Neural cell (in vitro differentiated cells): Measurements from ENCODE around the gene KDM4D. TPM values are rescaled to one million over a fixed set of nuclear protein-coding genes. Genes with fewer than 3 reads are reported as not detected.

Experiments used
- H2AFZ ChIP-seq: fragments of 200-600, 300-800 bp; sonication (generic), shearing (Covaris generic); 2 replicates; pipeline ENCODE4 v1.6.0; 2014; ENCODE audit warnings: low read depth, mild to moderate bottlenecking, antibody characterized with exemption, low read length, moderate library complexity
- H3F3A ChIP-seq: fragments of 200-600 bp; shearing (Covaris generic); 2 replicates; pipeline ENCODE4 v1.6.1; 2016; ENCODE audit warnings: mild to moderate bottlenecking, moderate library complexity, mixed read lengths, antibody characterized with exemption, low read length; ENCODE audit not compliant: insufficient read depth, poor library complexity, severe bottlenecking
- H3K27ac ChIP-seq: fragments of 200-600, 300-800 bp; sonication (generic), shearing (Covaris generic); 2 replicates; pipeline ENCODE4 v1.5.1; 2014; ENCODE audit warnings: mild to moderate bottlenecking, low read length, moderate library complexity
- H3K27me3 ChIP-seq: fragments of 300-800, 200-600 bp; sonication (generic), shearing (Covaris generic); 2 replicates; pipeline ENCODE4 v1.6.0; 2014; ENCODE audit warnings: mild to moderate bottlenecking, low read depth, low read length, moderate library complexity; ENCODE audit not compliant: insufficient read depth
- H3K36me3 ChIP-seq: fragments of 300-800, 200-600 bp; sonication (generic), shearing (Covaris generic); 2 replicates; pipeline ENCODE4 v1.5.1; 2014; ENCODE audit warnings: mild to moderate bottlenecking, antibody characterized with exemption, low read length, moderate library complexity; ENCODE audit not compliant: insufficient read depth
- H3K4me2 ChIP-seq: fragments of 300-800, 200-600 bp; sonication (generic), shearing (Covaris generic); 2 replicates; pipeline ENCODE4 v1.6.0; 2014; ENCODE audit warnings: mild to moderate bottlenecking, low read length
- H3K4me3 ChIP-seq: fragments of 300-800, 200-600 bp; sonication (generic), shearing (Covaris generic); 2 replicates; pipeline ENCODE4 v1.5.1; 2014; ENCODE audit warnings: mild to moderate bottlenecking, low read length, moderate library complexity
- H3K79me2 ChIP-seq: fragments of 200-600 bp; shearing (Covaris generic); replicated peaks from 2 replicates; pipeline ENCODE4 v1.6.0; 2014; ENCODE audit warnings: mild to moderate bottlenecking, low read length, moderate library complexity; ENCODE audit not compliant: insufficient read depth
- H3K9ac ChIP-seq: fragments of 300-800, 200-600 bp; sonication (generic), shearing (Covaris generic); 2 replicates; pipeline ENCODE4 v1.6.1; 2016; ENCODE audit warnings: mild to moderate bottlenecking, low read length, mixed read lengths
- H3K9me2 ChIP-seq: fragments of 200-600 bp; shearing (Covaris generic); 2 replicates; pipeline ENCODE4 v1.6.1; 2016; ENCODE audit warnings: mild to moderate bottlenecking, low read length, mixed read lengths; ENCODE audit not compliant: insufficient read depth
- H3K9me3 ChIP-seq: fragments of 200-600, 300-800 bp; sonication (generic), shearing (Covaris generic); 2 replicates; pipeline ENCODE4 v1.6.1; 2016; ENCODE audit warnings: mild to moderate bottlenecking, mixed run types, low read length, moderate library complexity, mixed read lengths
- H4K20me1 ChIP-seq: fragments of 200-600 bp; shearing (Covaris generic); 2 replicates; pipeline ENCODE4 v1.6.1; 2016; ENCODE audit warnings: mild to moderate bottlenecking, mixed run types; ENCODE audit not compliant: insufficient read depth
- EP300 ChIP-seq: fragments of 450-650 bp; conservative IDR thresholded peaks from 2 replicates; pipeline ENCODE4 v1.6.1; 2014; ENCODE audit warnings: antibody characterized with exemption, mild to moderate bottlenecking, moderate library complexity; ENCODE audit not compliant: poor library complexity, severe bottlenecking
- EZH2 ChIP-seq: fragments of 200-600, 300-800 bp; shearing (Covaris generic), sonication (generic); IDR thresholded peaks from 2 replicates; pipeline ENCODE4 v1.6.1; 2014; ENCODE audit warnings: antibody characterized with exemption, low read length, borderline replicate concordance, mild to moderate bottlenecking; ENCODE audit not compliant: insufficient read depth, poor library complexity, severe bottlenecking
- MXI1 ChIP-seq: fragments of 450-650 bp; conservative IDR thresholded peaks from 2 replicates; pipeline ENCODE4 v1.6.1; 2014; ENCODE audit warnings: antibody characterized with exemption, mild to moderate bottlenecking; ENCODE audit not compliant: poor library complexity, severe bottlenecking
- POLR2AphosphoS5 ChIP-seq: IDR thresholded peaks from 2 replicates; pipeline ENCODE4 v1.6.1; 2012
- RAD21 ChIP-seq: fragments of 450-650 bp; conservative IDR thresholded peaks from 2 replicates; pipeline ENCODE4 v1.6.1; 2014; ENCODE audit warnings: antibody characterized with exemption, mild to moderate bottlenecking, moderate library complexity
- REST ChIP-seq: IDR thresholded peaks from 2 replicates; pipeline ENCODE4 v1.6.1; 2012; ENCODE audit warnings: borderline replicate concordance
- SMC3 ChIP-seq: fragments of 450-650 bp; conservative IDR thresholded peaks from 2 replicates; pipeline ENCODE4 v1.6.1; 2014; ENCODE audit warnings: antibody characterized with exemption, mild to moderate bottlenecking, moderate library complexity; ENCODE audit not compliant: poor library complexity
- TAF1 ChIP-seq: IDR thresholded peaks from 2 replicates; pipeline ENCODE4 v1.6.1; 2012; ENCODE audit warnings: low read depth
- polyA plus RNA-seq: library from polyadenylated mRNA; depleted of rRNA; stranded (reverse); fragments of >200 nt; gene quantifications from 2 replicates; pipeline ENCODE4 v1.2.3, GENCODE V29; 2014
- TF ChIP-seq, protein P1 (sequence below): fragments of 450-650 bp; IDR thresholded peaks from 2 replicates; pipeline ENCODE4 v1.5.1; 2014; ENCODE audit warnings: antibody characterized with exemption, mild to moderate bottlenecking, moderate library complexity; ENCODE audit not compliant: poor library complexity, severe bottlenecking

KDM4D gene
- polyA plus RNA-seq, 1 donor from 2014 or later: 1.3 TPM

DNA sequence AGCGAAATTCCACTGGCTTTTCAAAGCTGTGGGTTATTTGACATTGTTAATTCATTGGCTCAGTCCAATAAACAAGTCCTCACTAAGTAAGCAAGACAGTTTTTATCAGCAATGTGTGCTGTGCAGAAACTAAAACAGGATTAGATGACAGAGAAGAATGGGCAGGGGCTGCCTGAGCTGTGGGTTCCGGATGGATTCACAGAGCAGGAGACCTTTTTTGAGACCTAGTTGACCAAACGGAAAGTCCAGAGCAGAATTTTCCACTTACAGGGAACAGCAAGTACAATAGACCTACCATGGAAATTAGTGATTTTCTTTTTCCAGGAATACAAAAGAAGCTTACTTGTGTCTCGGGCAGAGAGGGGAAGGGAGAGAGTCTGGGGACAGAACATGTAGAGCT lies 70.5 kb downstream of the KDM4D start:
- no peak for TF ChIP-seq EZH2
- TF ChIP-seq, protein P1, sequence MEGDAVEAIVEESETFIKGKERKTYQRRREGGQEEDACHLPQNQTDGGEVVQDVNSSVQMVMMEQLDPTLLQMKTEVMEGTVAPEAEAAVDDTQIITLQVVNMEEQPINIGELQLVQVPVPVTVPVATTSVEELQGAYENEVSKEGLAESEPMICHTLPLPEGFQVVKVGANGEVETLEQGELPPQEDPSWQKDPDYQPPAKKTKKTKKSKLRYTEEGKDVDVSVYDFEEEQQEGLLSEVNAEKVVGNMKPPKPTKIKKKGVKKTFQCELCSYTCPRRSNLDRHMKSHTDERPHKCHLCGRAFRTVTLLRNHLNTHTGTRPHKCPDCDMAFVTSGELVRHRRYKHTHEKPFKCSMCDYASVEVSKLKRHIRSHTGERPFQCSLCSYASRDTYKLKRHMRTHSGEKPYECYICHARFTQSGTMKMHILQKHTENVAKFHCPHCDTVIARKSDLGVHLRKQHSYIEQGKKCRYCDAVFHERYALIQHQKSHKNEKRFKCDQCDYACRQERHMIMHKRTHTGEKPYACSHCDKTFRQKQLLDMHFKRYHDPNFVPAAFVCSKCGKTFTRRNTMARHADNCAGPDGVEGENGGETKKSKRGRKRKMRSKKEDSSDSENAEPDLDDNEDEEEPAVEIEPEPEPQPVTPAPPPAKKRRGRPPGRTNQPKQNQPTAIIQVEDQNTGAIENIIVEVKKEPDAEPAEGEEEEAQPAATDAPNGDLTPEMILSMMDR: no peak
- TF ChIP-seq POLR2AphosphoS5: no peak
- no peak for TF ChIP-seq TAF1
- no peak for TF ChIP-seq REST
- no peak for TF ChIP-seq SMC3
- no peak for TF ChIP-seq RAD21
- TF ChIP-seq EP300: no peak
- TF ChIP-seq MXI1: no peak
- no peak overlapping the region for H3K4me3 ChIP-seq
- H3F3A ChIP-seq: no peaks in the 10 kb centered on the region
- no peaks in the 10 kb centered on the region for H3K27me3 ChIP-seq
- H4K20me1 ChIP-seq: no peaks in the 10 kb centered on the region
- H3K79me2 ChIP-seq: no peaks in the 10 kb centered on the region
- H3K9me3 ChIP-seq: no peaks in the 10 kb centered on the region
- no peak overlapping the region for H2AFZ ChIP-seq
- no peak overlapping the region for H3K4me2 ChIP-seq
- H3K27ac ChIP-seq: no peak overlapping the region
- H3K9me2 ChIP-seq: no peaks in the 10 kb centered on the region
- H3K9ac ChIP-seq: no peak overlapping the region
- H3K36me3 ChIP-seq: no peaks in the 10 kb centered on the region

- no peaks in the 10 kb centered on the region for H3K79me2 ChIP-seq
- no peak overlapping the region for H3K4me3 ChIP-seq
- H3K9ac ChIP-seq: no peak overlapping the region
- H4K20me1 ChIP-seq: no peaks in the 10 kb centered on the region
- H3K4me2 ChIP-seq: no peak overlapping the region
- no peaks in the 10 kb centered on the region for H3K27me3 ChIP-seq
- TF ChIP-seq EZH2 (no peak), MXI1 (no peak), SMC3 (no peak), POLR2AphosphoS5 (no peak), RAD21 (no peak), TAF1 (no peak)
- TF ChIP-seq, protein P1: no peak
- no peaks in the 10 kb centered on the region for H3K9me2 ChIP-seq
- H3K36me3 ChIP-seq: no peaks in the 10 kb centered on the region
- H3F3A ChIP-seq: no peaks in the 10 kb centered on the region
- H2AFZ ChIP-seq: no peak overlapping the region
- no peaks in the 10 kb centered on the region for H3K9me3 ChIP-seq
- H3K27ac ChIP-seq: no peak overlapping the region
These were observed 72.3 kb downstream of the KDM4D start for GRCh38 chr11:95045812-95046211.

Other genes starting within 250 kb of the KDM4D start
- gene AMOTL1, start 205.4 kb upstream of the KDM4D start, polyA plus RNA-seq: 10.7 and 12.6 TPM in 2 replicates
- gene CWC15, start 153 bp upstream of the KDM4D start, polyA plus RNA-seq: 105 and 151 TPM in 2 replicates
- gene KDM4E, start 51.5 kb downstream of the KDM4D start, polyA plus RNA-seq: not detected in 2 replicates
- not detected in 2 replicates for gene KDM4F, start 75.7 kb downstream of the KDM4D start, polyA plus RNA-seq
- gene SRSF8, start 93.2 kb downstream of the KDM4D start, polyA plus RNA-seq: 44.6 and 54.6 TPM in 2 replicates
- 3.1 and 4.9 TPM in 2 replicates for gene ENDOD1, start 116.1 kb downstream of the KDM4D start, polyA plus RNA-seq